Smooth muscle cell of bladder (primary cell): ENCODE data around the gene SLC38A6. TPM values are rescaled to one million over a fixed set of nuclear protein-coding genes. Genes with fewer than 3 reads are reported as not detected.

Experiments used
- total RNA-seq: library from RNA; depleted of rRNA; stranded (reverse); fragments of >200 nt; gene quantifications from 2 replicates; pipeline ENCODE4 v1.2.3, GENCODE V29; 2014

The SLC38A6 gene
- 58.6 and 108 TPM in 2 replicates for total RNA-seq

DNA sequence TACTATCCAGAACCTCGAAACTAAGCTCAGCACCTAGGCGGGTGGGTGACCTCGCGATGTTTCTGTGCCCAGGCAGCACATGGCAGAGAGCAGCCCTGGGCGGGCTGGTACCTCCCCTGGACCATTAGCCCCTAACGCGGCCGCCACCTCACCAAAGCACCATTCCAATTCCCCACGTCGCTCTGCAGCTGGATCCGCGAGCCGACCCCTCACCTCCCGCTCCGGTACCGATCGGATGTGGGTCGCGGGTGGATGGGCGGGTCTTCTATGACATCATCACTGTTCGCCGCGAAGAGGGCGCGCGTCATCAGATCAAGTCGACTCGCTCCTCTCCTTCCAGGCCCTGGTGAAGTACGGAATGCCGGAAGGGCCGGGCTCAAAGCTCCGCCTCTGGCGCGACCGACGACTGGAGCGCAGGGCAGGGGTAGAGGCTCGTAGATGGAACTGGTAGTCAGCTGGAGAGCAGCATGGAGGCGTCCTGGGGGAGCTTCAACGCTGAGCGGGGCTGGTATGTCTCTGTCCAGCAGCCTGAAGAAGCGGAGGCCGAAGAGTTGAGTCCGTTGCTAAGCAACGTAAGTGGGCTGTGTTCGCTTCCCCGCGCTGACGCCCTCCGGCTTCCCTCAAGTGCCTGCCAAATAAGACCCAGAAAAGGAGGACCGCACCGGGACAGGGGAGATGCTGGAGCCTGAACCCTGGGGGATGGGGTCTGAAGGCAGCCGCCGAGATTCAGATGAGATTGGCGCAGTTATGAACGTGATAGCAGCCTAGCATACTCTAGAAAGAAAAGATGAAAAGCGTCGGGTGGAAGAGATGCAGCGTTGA lies at the start of gene SLC38A6, which contains the start of gene TRMT5:
SLC38A6 (plus strand) TSS at position 435 of the 822 bp plus-strand sequence; CDS start at position 468, 33 bp downstream.
TRMT5 (minus strand) TSS at position 269 of the 822 bp plus-strand sequence; CDS start at position 163, 106 bp downstream.

Other genes starting within 250 kb of the SLC38A6 start
- 34.9 and 36.4 TPM in 2 replicates for gene MNAT1, start 246.5 kb upstream of the SLC38A6 start, total RNA-seq
- 9.4 and 11.8 TPM in 2 replicates for gene TRMT5, start 166 bp upstream of the SLC38A6 start, total RNA-seq